Esophagus muscularis mucosa (tissue), 4 donors: ENCODE data around the gene ESRRB. TPM values are rescaled to one million over a fixed set of nuclear protein-coding genes. Genes with fewer than 3 reads are reported as not detected.

Source experiments
- DNase-seq: peaks from one replicate; pipeline ENCODE4 v3.0.0-alpha.2; 2017; ENCODE audit errors: extremely low spot score
- H3K27ac ChIP-seq, 4 donors: fragments of 200-600 bp; sonication (generic); replicated peaks in 1 of 4; 1 replicate in 3 of 4; 2 replicates in 1 of 4; pipeline ENCODE4 v1.5.1; 2016 to 2019; ENCODE audit warnings: mild to moderate bottlenecking in 1 of 4
- H3K27me3 ChIP-seq, 4 donors: fragments of 200-600 bp; sonication (generic); one replicate each; pipeline versions ENCODE4 v1.5.1 to v1.6.0; 2016 to 2019
- H3K36me3 ChIP-seq, 4 donors: fragments of 200-600 bp; sonication (generic); one replicate each; pipeline ENCODE4 v1.5.1; 2016 to 2019
- H3K4me1 ChIP-seq, 4 donors: fragments of 200-600 bp; sonication (generic); one replicate each; pipeline ENCODE4 v1.5.1; 2016 to 2019
- H3K4me3 ChIP-seq, 4 donors: fragments of 200-600 bp; sonication (generic); 1 replicate in 2 of 4; 2 replicates in 2 of 4; pipeline ENCODE4 v1.5.1; 2016 to 2019; ENCODE audit warnings: mild to moderate bottlenecking in 4 of 4, moderate library complexity in 1 of 4
- H3K9me3 ChIP-seq, 4 donors: fragments of 200-600 bp; sonication (generic); 1 replicate in 3 of 4; 2 replicates in 1 of 4; pipeline ENCODE4 v1.5.1; 2016 to 2019
- CTCF ChIP-seq, 3 experiments: fragments of 200-600 bp in 2 of 3; fragments of 450-650 bp in 1 of 3; sonication (generic) in 2 of 3; IDR thresholded peaks; one replicate each; pipeline ENCODE4 v1.5.1; 2017 to 2019; ENCODE audit warnings: antibody characterized with exemption in 3 of 3, mild to moderate bottlenecking in 2 of 3, moderate library complexity in 1 of 3
- EP300 ChIP-seq: sonication (generic); formaldehyde crosslinking; IDR thresholded peaks from one replicate; pipeline ENCODE4 v1.6.1; 2017; ENCODE audit warnings: antibody characterized with exemption
- POLR2A ChIP-seq: fragments of 450-650 bp; IDR thresholded peaks from one replicate; pipeline ENCODE4 v1.6.1; 2017; ENCODE audit warnings: antibody characterized with exemption, moderate library complexity, mild to moderate bottlenecking, low read depth
- POLR2AphosphoS5 ChIP-seq, 2 donors: sonication (generic); formaldehyde crosslinking; IDR thresholded peaks; one replicate each; pipeline ENCODE4 v1.6.1; 2017; ENCODE audit warnings: antibody characterized with exemption in 2 of 2
- WGBS: methylation state at CpG from one replicate; pipeline ENCODE4 v1.1.5; 2018; 5-methylcytosine and 5-hydroxymethylcytosine counted together
- intact Hi-C: fragments of 100-400 bp; cut with DNase I; formaldehyde crosslinking; loops from one replicate; pipeline ENCODE4 v1.15.1; 2023
- total RNA-seq, 4 donors: library from RNA; depleted of rRNA; stranded (reverse); fragments of >200 nt; gene quantifications; one replicate each; pipeline versions ENCODE4 v1.1.0 to v1.2.1, GENCODE V29; 2016

Gene ESRRB
- total RNA-seq, 4 donors from 2014 or later, result 0.17 to 0.26 TPM; not detected in 2

- Histone ChIP-seq H3K9me3 (peaks cover 0 to 4% (median 0%) of the 10 kb centered on the region in 4 donors), H3K27ac (no peak overlapping the region), H3K4me3 (no peak overlapping the region), H3K36me3 (no peaks in the 10 kb centered on the region), H3K4me1 (no peaks in the 10 kb centered on the region), H3K27me3 (peaks cover 0 to 3% (median 0%) of the 10 kb centered on the region in 4 donors)
- no peak for DNase-seq
- WGBS, result 93% methylated on average over 1 of the region's 1 CpG
- intact Hi-C loops, result no loop called here
- TF ChIP-seq EP300, result no peak
- no peak for TF ChIP-seq POLR2A
- no peak for TF ChIP-seq POLR2AphosphoS5 (IDR thresholded peaks at IDR 0.05)
- no peak for TF ChIP-seq CTCF (IDR thresholded peaks at IDR 0.05)
These were observed 50.3 kb downstream of the ESRRB start for GRCh38 chr14:76426161-76426696.

- TF ChIP-seq POLR2AphosphoS5 (IDR thresholded peaks at IDR 0.05) (no peak), POLR2A (no peak), CTCF (IDR thresholded peaks at IDR 0.05) (no peak), EP300 (no peak)
- 86% methylated on average over 7 of the region's 7 CpGs for WGBS
- peaks cover 0 to 3% (median 0%) of the 10 kb centered on the region in 4 donors for H3K27me3 ChIP-seq
These were observed 52.7 kb downstream of the ESRRB start for GRCh38 chr14:76428611-76429010.

GRCh38 chr14:76430017-76430416 lies 54.1 kb downstream of the ESRRB start:
- Histone ChIP-seq H3K27me3 (peaks cover 0 to 3% (median 0%) of the 10 kb centered on the region in 4 donors), H3K9me3 (peaks cover 0 to 4% (median 0%) of the 10 kb centered on the region in 4 donors), H3K4me3 (no peak overlapping the region), H3K4me1 (no peaks in the 10 kb centered on the region), H3K36me3 (no peaks in the 10 kb centered on the region), H3K27ac (no peak overlapping the region)
- intact Hi-C loops, result no loop called here
- TF ChIP-seq POLR2A, result no peak
- WGBS, result 75% methylated on average over 1 of the region's 1 CpG
- DNase-seq, result no peak

More at GRCh38 chr14:76428611-76429010, 52.7 kb downstream of the ESRRB start:
- H3K4me1 ChIP-seq, result no peaks in the 10 kb centered on the region
- H3K27ac ChIP-seq, result no peak overlapping the region
- H3K36me3 ChIP-seq, result no peaks in the 10 kb centered on the region
- intact Hi-C loops, result no loop called here
- no peak for DNase-seq
- H3K4me3 ChIP-seq, result no peak overlapping the region
- H3K9me3 ChIP-seq, result peaks cover 0 to 4% (median 0%) of the 10 kb centered on the region in 4 donors

- intact Hi-C loops, result no loop called here
- TF ChIP-seq POLR2A, result no peak
- TF ChIP-seq EP300, result no peak
- no peak for TF ChIP-seq POLR2AphosphoS5 (IDR thresholded peaks at IDR 0.05)
- TF ChIP-seq CTCF (IDR thresholded peaks at IDR 0.05), result no peak
- Histone ChIP-seq H3K4me1 (no peaks in the 10 kb centered on the region), H3K9me3 (peaks cover 0 to 4% (median 0%) of the 10 kb centered on the region in 4 donors), H3K36me3 (no peaks in the 10 kb centered on the region), H3K27ac (no peak overlapping the region), H3K4me3 (no peak overlapping the region), H3K27me3 (peaks cover 0 to 3% (median 0%) of the 10 kb centered on the region in 4 donors)
- no peak for DNase-seq
- 89% methylated on average over 4 of the region's 4 CpGs for WGBS
These were observed 54.6 kb downstream of the ESRRB start for GRCh38 chr14:76430475-76430980.

- Histone ChIP-seq H3K36me3 (no peaks in the 10 kb centered on the region), H3K9me3 (no peaks in the 10 kb centered on the region), H3K4me3 (no peak overlapping the region), H3K27me3 (no peaks in the 10 kb centered on the region), H3K27ac (no peak overlapping the region), H3K4me1 (no peaks in the 10 kb centered on the region)
- intact Hi-C loops, result no loop called here
- DNase-seq, result no peak
- 87% methylated on average over 9 of the region's 9 CpGs for WGBS
- no peak for TF ChIP-seq EP300
- no peak for TF ChIP-seq POLR2AphosphoS5 (IDR thresholded peaks at IDR 0.05)
- TF ChIP-seq POLR2A, result no peak
These were observed 55.6 kb downstream of the ESRRB start for GRCh38 chr14:76431538-76431937.
